AG09309 (cell line): ENCODE measurements around the gene IDS.
A peak's percentile ranks its signal among the peaks of the same experiment; 100 is the strongest.
"Not testable (repeated sequence)": the region's sequence is repeated elsewhere in the genome, so short reads cannot be mapped to it uniquely, and the experiment has no call there.

Experiments used
- DNase-seq: peaks from one replicate; pipeline ENCODE4 v3.0.0-alpha.2; 2010; ENCODE audit warnings: low read depth
- H3K4me3 ChIP-seq: 2 replicates; pipeline ENCODE4 v1.5.1; 2011; ENCODE audit warnings: mild to moderate bottlenecking, low read depth, low read length, moderate library complexity; ENCODE audit not compliant: control insufficient read depth
- TF ChIP-seq, protein P1 (sequence below): IDR thresholded peaks from 2 replicates; pipeline ENCODE4 v1.5.1; 2011; ENCODE audit warnings: mild to moderate bottlenecking, low read depth, low read length, inconsistent platforms; ENCODE audit not compliant: insufficient read depth, control insufficient read depth; ENCODE audit errors: missing control alignments

The IDS gene

DNA sequence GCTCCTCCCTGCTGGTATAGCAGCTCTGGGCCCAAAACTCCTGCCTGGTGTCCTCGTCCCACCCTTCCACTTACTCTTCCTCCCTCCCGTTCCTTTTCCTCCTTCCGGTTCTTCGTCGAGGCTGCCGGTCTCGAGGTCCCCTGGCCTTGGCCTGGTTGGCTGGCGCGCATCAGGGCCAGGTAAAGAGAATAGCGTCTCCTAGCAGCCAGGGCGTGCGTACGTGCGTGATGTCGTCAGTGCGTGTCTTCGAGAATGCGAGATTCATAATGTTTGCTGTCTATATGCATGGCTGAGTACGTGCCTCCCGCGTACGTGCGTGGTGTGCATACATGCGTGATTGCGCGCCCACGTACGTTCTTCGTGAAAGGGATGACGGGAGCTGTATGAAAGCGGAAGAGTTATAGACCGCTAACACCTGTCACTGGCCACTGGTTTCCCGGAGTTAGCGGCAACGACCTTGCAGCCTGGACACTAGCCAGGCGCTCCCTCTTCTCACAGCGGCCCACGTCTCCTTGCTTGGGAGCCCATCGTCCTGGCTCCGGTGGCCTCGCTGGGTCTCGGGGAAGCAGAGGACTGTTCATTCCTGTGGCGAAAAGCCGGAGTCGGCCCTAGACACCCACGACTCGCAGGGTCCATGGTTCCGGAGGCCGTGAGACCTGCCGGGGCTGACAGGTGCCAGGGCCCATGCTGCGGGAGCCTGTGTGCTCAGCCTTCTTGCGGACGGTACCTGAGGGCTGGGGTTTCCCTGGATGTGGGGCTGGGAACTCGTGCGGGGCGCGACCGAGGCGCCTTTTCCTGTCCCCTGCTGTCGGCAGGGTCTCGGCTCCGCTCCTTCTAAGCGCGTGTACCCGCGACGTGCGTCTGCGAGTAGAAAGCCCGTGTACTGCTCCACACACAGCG lies 35.8 kb upstream of the IDS start, which contains the start of gene EOLA1:
TSS of gene EOLA1 (plus strand) at position 392 of the 900 bp plus-strand sequence. CDS start 4,619 bp downstream, outside the sequence.
- TF ChIP-seq, protein P1, sequence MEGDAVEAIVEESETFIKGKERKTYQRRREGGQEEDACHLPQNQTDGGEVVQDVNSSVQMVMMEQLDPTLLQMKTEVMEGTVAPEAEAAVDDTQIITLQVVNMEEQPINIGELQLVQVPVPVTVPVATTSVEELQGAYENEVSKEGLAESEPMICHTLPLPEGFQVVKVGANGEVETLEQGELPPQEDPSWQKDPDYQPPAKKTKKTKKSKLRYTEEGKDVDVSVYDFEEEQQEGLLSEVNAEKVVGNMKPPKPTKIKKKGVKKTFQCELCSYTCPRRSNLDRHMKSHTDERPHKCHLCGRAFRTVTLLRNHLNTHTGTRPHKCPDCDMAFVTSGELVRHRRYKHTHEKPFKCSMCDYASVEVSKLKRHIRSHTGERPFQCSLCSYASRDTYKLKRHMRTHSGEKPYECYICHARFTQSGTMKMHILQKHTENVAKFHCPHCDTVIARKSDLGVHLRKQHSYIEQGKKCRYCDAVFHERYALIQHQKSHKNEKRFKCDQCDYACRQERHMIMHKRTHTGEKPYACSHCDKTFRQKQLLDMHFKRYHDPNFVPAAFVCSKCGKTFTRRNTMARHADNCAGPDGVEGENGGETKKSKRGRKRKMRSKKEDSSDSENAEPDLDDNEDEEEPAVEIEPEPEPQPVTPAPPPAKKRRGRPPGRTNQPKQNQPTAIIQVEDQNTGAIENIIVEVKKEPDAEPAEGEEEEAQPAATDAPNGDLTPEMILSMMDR: no peak
- peak; percentile 93 for DNase-seq
- peak within 1 kb of the TSS; percentile 75 for H3K4me3 ChIP-seq

DNA sequence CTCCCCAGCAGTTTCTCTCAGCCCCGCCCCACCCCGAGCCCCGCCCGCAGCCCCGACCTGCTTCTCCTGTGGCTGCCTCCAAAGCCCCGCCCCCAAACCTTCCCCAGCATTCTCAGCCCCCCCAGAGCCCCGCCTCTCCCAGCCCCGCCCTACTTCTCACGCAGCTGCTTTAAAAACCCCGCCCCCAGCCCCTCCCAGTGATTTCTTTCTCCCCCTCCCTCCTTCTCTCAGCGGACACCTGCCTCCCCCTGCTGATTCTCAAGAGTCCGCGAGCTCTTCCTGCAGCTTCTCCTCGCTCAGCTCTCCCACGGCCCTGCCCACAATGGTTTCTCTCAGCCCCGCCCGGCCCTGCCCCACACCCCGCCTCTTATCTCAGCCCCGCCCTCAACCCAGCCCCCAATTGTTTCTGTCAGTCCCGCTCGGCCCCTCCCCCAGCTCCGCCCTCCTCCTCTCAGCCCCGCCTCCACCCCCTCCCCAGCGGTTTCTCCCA lies 35.1 kb upstream of the IDS start:
- TF ChIP-seq, protein P1: no peak
- peak; percentile 55 for DNase-seq
- peak overlapping the region; percentile 75 for H3K4me3 ChIP-seq

DNA sequence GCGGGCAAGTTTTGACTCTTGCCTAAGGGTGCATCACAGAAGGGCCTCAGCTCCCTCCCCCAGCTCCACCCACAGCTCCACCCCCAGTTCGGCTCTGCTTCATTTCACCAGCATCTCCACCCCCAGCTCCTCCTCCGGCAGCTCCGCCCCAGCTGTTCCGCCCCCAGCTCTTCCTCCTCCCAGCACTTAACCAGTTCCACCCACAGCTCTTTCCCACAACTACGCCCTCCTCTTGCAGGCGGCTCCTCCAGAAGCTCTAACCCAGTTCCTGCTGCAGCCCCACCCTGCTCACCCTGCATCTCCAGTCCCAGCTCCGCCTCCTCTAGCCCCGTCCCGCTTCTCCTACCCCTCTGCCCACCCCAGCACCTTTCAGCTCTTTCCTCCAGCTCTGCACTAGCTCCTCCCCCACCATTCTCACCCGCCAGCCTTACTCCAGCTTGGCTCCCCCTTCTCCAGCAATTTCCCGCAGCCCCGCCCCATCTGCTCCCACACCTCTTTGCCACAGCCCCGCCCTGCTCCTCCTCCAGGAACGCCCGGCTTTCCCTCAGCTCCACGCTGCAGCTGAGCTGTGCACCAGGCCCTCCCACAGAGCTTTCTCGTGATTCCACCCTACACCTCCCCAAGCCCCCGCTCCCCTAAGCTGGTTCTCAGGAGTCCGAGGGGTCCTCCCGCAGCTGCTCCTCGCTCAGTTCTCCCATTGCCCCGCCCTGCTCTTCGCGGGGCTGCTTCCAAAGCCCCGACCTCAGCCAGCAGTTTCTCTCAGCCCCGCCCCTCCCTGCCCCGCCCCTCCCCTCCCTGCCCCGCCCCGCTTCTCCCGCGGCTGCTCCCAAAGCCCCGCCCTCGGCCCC lies 34.4 kb upstream of the IDS start:
- peak overlapping the region; percentile 41 for H3K4me3 ChIP-seq
- TF ChIP-seq, protein P1: no peak
- peak; percentile 81 for DNase-seq

DNA sequence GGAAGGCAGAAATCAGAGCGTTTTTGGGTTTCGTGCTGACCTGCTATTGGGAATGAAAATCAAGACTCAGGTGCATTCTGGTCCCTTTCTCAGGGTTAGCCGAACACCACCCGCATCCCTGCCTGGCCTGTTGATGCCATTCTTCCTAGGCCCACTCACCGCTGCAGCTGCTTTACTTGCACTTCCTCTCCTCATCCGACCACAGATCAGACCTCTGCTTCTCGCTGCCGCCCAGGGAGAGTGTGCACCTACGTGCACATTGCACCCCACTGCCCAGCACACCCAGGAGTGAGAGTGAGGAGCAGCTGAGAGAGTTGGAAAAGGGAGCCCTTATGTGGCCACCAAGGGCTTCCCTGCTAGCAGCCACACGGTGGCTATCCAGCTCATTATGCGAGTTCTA lies 32.4 kb upstream of the IDS start:
- DNase-seq, H3K4me3 ChIP-seq: not testable (repeated sequence)

DNA sequence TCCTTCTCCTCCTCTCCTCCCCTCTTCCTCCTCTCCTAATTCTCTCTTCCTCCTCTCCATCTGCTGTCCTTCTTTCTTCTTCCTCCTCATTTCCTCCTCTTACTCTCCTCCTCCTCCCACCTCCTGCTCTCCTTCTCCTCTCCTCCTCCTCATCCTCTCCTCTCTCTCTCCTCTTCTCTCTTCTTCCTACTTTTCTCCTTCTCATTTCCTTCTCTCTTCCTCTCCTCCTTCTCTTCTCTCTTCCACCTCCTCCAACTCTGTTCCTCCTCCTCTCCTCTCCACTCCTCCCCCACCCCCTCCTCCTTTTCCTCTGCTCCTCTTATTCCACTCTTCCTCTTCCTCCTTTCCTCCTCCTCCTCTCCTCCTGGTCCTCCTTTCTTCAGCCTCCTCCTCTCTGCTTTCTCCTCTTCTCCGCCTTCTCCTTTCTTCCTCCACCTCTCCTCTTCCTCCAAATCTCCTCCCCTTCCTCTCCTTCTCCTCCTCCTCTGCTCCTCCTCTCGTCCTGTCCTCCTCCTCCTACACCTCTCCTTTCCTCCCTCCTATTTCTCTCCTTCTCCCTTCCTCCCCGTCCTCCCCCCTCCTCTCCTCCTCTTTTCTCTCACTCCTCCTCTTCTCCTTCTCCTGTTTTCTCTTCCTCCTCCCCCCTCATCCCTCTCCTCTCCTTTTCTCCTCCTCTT lies 30.0 kb upstream of the IDS start:
- not testable (repeated sequence) for H3K4me3 ChIP-seq, DNase-seq

DNA sequence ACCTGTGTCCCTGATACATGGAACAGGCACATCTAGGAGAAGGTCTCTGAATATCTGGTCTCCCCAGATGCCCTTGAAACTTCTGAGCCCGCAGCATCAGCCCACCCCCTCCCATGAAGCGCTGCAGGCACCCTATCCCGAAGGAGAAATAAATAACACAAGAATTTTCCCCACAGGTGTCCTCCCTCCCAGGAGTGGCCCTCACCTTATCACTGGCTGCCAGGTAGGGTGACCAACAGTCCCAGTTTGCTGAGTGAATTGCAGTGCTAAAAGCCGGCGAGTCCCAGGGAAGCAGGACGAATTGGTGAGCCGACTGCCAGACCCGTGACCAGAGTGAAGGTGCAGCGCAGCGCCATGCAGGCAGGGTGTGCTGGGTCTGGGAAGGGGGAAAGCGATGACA lies 28.9 kb upstream of the IDS start:
- H3K4me3 ChIP-seq, DNase-seq: not testable (repeated sequence)

DNA sequence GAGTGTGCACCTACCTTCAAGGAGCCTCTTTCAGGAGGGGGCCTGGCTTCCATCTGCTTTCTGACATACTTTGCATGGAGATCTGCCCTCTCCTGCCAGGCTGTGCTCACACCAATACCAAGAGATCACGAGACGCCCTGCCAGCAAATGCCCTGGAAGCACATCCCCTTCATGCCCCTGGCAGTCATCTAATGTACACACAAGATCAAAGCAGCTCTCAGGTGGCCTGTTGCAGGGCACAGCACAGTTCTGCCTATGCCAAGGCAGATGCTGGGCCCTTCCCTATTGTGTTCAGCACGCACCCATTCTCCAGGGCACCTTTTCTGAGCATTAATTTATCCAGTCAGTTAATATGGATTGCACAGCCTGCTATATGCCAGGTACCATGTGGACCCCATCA lies 27.8 kb upstream of the IDS start:
- H3K4me3 ChIP-seq, DNase-seq: not testable (repeated sequence)

GRCh38 chrX:149531599-149531998 lies 26.5 kb upstream of the IDS start:
- TF ChIP-seq, protein P1: no peak
- no peak overlapping the region for H3K4me3 ChIP-seq
- DNase-seq: no peak
